SK-N-SH (cell line): ENCODE results near the gene SRCIN1.
"Not testable (repeated sequence)": the region's sequence is repeated elsewhere in the genome, so short reads cannot be mapped to it uniquely, and the experiment has no call there.

Experiments
- CTCF ChIP-seq: fragments of 200-600 bp; sonication (generic); IDR thresholded peaks from 2 replicates; pipeline ENCODE4 v1.6.1; 2017; ENCODE audit warnings: antibody characterized with exemption, mild to moderate bottlenecking, moderate library complexity
- POLR2AphosphoS5 ChIP-seq: IDR thresholded peaks from 2 replicates; pipeline ENCODE4 v1.6.1; 2012; ENCODE audit warnings: low read depth, low read length
- SIN3A ChIP-seq: IDR thresholded peaks from 2 replicates; pipeline ENCODE4 v1.6.1; 2012; ENCODE audit warnings: low read depth, mild to moderate bottlenecking, low read length, moderate library complexity, borderline replicate concordance

GRCh38 chr17:38485681-38486298 is 120.0 kb downstream of the SRCIN1 start:
- not testable (repeated sequence) for TF ChIP-seq SIN3A, CTCF, POLR2AphosphoS5
